Dedifferentiated amniotic fluid mesenchymal stem cell (primary cell): ENCODE measurements around the gene DENND1A.

Source experiments
- DNase-seq: peaks from one replicate; pipeline ENCODE4 v3.0.0-alpha.2; 2016; ENCODE audit errors: extremely low spot score

The DENND1A gene

GRCh38 chr9:123373447-123373923 is 556.4 kb downstream of the DENND1A start:
- no peak for DNase-seq

GRCh38 chr9:123372766-123373446 is 557.0 kb downstream of the DENND1A start:
- no peak for DNase-seq

DNA sequence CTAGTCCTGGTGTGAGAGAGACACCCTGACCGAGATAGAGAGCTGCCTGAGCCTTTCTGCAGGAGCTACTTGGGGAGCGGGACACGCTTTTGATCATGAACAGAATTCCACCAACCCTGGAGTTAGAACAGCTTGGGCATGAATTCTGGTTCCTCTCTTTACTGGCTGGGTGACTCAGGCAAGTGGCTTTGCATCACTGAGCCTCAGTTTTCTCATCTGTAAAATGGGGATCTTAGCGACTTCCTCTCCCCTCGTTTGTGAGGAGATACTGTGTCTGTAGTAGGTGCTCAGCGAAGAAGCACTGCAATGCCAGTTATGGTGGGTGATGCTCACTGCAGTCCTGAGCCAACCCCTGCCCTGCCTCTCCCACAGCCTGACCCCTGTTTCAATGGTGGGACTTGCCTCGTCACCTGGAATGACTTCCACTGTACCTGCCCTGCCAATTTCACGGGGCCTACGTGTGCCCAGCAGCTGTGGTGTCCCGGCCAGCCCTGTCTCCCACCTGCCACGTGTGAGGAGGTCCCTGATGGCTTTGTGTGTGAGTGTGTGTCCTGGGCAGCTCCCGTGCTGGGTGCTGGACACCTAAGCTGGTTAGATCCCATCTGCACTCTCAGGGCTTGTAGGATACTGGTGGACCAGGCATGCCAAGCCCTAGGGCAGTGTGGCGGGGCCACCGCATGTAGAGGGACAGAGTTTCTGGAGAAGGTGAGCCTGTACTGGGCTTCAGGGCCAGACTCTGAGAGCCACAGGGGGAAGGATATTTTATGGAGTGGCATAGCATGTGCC is 557.9 kb downstream of the DENND1A start:
- DNase-seq: no peak

DNA sequence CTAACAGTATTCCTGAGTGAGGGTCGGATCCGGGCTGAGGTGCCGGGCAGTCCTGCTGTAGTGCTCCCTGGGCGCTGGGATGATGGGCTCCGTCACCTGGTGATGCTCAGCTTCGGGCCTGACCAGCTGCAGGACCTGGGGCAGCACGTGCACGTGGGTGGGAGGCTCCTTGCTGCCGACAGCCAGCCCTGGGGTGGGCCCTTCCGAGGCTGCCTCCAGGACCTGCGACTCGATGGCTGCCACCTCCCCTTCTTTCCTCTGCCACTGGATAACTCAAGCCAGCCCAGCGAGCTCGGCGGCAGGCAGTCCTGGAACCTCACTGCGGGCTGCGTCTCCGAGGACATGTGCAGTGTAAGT is 558.7 kb downstream of the DENND1A start:
- DNase-seq: no peak

- no peak for DNase-seq
Observed at GRCh38 chr9:123370526-123371227, 559.2 kb downstream of the DENND1A start.

GRCh38 chr9:123370108-123370507 is 559.8 kb downstream of the DENND1A start:
- no peak for DNase-seq

GRCh38 chr9:123369296-123369695 is 560.6 kb downstream of the DENND1A start:
- DNase-seq: no peak

DNA sequence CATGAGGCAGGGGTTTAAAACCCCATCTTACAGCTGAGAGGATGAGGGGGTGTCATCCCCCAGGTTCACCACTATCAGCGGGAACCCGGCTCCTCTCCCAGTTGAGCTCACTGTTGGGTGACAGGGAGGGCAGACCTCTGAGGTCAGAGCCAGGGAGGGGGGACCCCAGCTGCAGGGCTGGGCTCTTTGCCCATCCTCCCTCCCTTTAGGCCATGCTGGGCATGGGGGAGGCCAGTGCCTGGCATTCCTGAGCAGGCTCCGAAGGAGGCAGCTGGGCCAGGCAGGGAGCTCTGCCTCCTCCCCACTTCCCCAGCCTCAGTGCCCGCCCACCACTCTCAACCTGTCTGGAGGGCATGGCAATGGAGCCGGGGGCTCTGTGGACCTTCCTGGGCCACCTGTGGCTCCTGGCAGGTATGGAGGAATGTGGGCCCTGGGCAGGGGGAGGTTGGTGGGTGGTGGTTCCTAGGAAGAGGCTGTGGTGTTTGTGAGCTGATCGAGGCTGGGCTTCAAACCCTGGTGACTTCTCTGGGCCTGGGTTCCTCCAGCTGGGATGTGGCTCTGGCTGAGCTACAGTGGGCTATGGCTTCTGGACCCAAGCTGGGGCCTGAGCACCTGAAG is 561.3 kb downstream of the DENND1A start:
- no peak for DNase-seq

DNA sequence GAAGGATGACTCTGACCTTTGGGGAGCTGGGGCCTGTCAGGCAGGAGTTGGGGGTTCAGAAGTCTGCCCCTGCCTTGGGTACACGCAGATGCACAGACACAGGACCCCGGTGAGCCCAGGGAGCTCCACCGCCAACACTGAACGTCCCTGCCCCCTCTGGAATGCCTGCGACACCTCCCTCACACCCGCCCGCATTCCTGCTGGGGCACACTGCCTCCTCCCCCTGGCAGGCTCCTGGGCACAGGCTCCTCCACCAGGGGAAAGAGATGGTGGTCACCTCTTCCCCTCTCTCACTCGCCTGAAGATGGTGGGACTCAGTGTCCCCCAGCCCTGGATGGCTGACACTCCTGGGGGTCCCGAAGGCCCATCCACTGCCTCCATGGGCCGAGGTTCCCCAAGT is 561.9 kb downstream of the DENND1A start:
- no peak for DNase-seq

DNA sequence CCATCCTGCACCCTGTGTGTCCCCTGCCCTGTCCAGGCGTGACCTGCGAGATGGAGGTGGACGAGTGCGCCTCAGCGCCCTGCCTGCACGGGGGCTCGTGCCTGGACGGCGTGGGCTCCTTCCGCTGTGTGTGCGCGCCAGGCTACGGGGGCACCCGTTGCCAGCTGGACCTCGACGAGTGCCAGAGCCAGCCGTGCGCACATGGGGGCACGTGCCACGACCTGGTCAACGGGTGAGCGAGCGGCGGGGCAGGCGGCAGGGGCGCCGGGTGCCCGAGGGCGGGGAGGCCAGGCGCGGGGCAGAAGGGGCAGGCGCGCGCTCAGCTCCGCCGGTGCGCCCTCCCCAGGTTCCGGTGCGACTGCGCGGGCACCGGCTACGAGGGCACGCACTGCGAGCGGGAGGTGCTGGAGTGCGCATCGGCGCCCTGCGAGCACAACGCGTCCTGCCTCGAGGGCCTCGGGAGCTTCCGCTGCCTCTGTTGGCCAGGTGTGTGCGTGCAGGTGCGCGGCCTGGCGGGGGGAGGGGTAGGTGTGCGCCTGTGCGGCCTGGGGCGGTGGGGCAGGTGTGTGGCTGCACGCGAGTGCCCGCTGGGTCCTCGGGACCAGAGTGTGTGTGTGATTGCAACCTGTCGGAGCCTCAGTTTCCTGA is 563.9 kb downstream of the DENND1A start:
- no peak for DNase-seq

- DNase-seq: no peak
Observed at GRCh38 chr9:123365287-123365880, 564.5 kb downstream of the DENND1A start.

DNA sequence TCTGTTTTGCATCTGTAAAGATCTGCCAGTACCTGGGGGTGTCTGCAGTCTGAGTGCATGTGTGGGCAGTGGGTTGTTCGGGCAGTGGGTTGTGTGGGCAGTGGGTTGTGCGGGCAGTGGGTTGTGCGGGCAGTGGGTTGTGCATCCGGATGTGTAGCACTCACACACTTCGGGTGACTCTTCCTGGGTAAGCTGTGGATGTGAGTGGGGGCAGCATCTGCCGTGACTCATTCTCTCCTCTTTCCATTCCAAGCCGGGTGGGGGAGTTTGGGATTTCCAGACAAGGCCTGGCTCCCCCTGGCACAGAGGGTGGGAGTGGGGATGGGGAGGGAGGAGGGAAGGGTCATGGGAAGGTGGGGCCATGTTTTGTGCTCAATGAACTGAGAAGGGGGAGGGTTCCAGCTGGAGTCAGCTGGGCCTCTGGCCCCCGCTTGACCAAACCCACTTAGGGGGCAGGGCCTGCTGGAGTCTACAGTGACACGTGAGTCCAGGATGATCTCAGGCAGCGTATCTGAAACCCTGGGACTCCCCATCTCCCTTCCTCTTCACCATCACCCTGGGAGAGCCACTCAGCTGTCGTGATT is 565.6 kb downstream of the DENND1A start:
- DNase-seq: no peak

GRCh38 chr9:123362856-123363255 is 567.1 kb downstream of the DENND1A start:
- DNase-seq: no peak

GRCh38 chr9:123361731-123362510 is 568.0 kb downstream of the DENND1A start:
- DNase-seq: no peak

GRCh38 chr9:123361086-123361730 is 568.7 kb downstream of the DENND1A start:
- no peak for DNase-seq

- DNase-seq: no peak
Observed at GRCh38 chr9:123360161-123361085, 569.5 kb downstream of the DENND1A start.

GRCh38 chr9:123359546-123359945 is 570.4 kb downstream of the DENND1A start:
- no peak for DNase-seq

DNA sequence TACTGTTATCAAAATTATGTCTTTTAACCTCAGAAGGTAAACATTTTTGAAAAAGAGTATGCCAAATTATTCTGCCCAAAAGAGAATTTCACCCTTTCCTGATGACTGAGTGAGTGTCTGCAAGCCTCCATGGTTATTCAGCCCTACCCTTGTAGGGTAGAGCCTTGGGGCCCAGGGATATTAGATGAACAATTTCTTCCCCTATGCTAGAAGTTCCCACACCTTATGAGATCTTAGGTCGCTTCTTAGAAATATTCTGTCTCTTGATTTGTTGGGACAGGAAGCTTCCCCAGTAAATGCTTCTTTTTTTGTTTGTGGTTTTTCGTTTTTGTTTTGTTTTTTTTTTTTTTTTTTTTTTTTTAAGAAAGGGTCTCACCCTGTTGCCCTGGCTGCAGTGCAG is 570.8 kb downstream of the DENND1A start:
- DNase-seq: no peak
